ENCODE results near the gene ELMO3.

The ELMO3 gene

GRCh38 chr16:67227567-67227921, 28.6 kb downstream of the ELMO3 start:
- no peak for ATAC-seq
- TF ChIP-seq ZNF565 (CRISPR knock-in tag; conservative IDR thresholded peaks at IDR 0.05; ENCODE audit: low read depth) (no peak), RARB (CRISPR knock-in tag; IDR thresholded peaks at IDR 0.05) (no peak), TCF4 (CRISPR knock-in tag; IDR thresholded peaks at IDR 0.05; ENCODE audit: borderline replicate concordance) (no peak), ZFP30 (CRISPR knock-in tag; IDR thresholded peaks at IDR 0.05) (no peak), ZFP3 (CRISPR knock-in tag; IDR thresholded peaks at IDR 0.05) (no peak), CSRNP3 (CRISPR knock-in tag; IDR thresholded peaks at IDR 0.05) (no peak), ISL1 (CRISPR knock-in tag; IDR thresholded peaks at IDR 0.05) (no peak), TSHZ2 (CRISPR knock-in tag; IDR thresholded peaks at IDR 0.05) (no peak), CREB5 (CRISPR knock-in tag; IDR thresholded peaks at IDR 0.05; ENCODE audit: low read depth) (no peak), SNAI2 (CRISPR knock-in tag; IDR thresholded peaks at IDR 0.05) (no peak), CSDC2 (CRISPR knock-in tag; IDR thresholded peaks at IDR 0.05) (no peak), PPARA (CRISPR knock-in tag; IDR thresholded peaks at IDR 0.05; ENCODE audit: borderline replicate concordance) (no peak), ZNF70 (CRISPR knock-in tag; IDR thresholded peaks at IDR 0.05) (no peak), ZNF8 (CRISPR knock-in tag; IDR thresholded peaks at IDR 0.05) (no peak), ARNTL (CRISPR knock-in tag; IDR thresholded peaks at IDR 0.05; ENCODE audit: borderline replicate concordance, low read depth) (no peak)
- TF ChIP-seq, protein P1, sequence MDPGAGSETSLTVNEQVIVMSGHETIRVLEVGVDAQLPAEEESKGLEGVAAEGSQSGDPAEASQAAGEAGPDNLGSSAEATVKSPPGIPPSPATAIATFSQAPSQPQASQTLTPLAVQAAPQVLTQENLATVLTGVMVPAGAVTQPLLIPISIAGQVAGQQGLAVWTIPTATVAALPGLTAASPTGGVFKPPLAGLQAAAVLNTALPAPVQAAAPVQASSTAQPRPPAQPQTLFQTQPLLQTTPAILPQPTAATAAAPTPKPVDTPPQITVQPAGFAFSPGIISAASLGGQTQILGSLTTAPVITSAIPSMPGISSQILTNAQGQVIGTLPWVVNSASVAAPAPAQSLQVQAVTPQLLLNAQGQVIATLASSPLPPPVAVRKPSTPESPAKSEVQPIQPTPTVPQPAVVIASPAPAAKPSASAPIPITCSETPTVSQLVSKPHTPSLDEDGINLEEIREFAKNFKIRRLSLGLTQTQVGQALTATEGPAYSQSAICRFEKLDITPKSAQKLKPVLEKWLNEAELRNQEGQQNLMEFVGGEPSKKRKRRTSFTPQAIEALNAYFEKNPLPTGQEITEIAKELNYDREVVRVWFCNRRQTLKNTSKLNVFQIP (CRISPR knock-in tag; IDR thresholded peaks at IDR 0.05; ENCODE audit: borderline replicate concordance, low read depth): no peak
- TF ChIP-seq, protein P2, sequence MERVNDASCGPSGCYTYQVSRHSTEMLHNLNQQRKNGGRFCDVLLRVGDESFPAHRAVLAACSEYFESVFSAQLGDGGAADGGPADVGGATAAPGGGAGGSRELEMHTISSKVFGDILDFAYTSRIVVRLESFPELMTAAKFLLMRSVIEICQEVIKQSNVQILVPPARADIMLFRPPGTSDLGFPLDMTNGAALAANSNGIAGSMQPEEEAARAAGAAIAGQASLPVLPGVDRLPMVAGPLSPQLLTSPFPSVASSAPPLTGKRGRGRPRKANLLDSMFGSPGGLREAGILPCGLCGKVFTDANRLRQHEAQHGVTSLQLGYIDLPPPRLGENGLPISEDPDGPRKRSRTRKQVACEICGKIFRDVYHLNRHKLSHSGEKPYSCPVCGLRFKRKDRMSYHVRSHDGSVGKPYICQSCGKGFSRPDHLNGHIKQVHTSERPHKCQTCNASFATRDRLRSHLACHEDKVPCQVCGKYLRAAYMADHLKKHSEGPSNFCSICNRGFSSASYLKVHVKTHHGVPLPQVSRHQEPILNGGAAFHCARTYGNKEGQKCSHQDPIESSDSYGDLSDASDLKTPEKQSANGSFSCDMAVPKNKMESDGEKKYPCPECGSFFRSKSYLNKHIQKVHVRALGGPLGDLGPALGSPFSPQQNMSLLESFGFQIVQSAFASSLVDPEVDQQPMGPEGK (CRISPR knock-in tag; IDR thresholded peaks at IDR 0.05; ENCODE audit: borderline replicate concordance): no peak

DNA sequence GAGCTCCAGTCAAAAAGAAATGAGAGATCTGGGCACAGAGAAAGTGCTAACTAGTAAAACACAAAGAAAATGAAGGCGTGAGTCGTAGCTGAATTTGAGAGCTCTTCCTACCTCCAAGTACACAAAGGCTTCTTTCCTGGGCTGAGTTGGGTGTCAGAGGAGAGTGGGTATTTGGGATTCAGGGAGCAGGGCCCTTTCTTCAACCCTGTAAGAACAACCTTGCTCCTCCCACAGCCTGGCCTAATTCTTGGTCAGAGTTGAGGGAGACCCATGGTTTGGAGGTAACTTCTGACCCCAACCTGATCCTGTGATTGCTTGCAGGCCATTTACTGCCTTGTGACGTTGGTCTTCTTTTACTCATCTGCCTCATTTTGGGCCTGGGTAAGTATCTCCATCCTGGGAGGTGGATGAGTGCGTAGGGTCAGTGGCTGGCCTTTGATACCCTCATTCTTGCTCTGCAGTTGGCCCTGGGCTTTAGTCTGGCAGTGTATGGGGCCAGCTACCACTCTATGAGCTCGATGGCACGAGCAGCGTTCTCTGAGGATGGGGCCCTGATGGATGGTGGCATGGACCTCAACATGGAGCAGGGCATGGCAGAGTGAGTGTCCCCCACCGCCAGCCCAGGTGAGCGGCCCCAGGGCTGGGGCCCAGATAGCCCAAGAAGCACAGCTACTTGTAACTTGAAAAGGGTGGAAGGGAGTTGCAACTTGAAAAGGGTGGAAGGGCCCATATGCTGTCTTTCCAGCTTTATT, 29.3 kb downstream of the ELMO3 start:
- TF ChIP-seq ZFP3 (CRISPR knock-in tag; IDR thresholded peaks at IDR 0.05) (no peak), ISL1 (CRISPR knock-in tag; IDR thresholded peaks at IDR 0.05) (no peak), TOX (CRISPR knock-in tag; IDR thresholded peaks at IDR 0.05; ENCODE audit: borderline replicate concordance) (no peak), ZFP30 (CRISPR knock-in tag; IDR thresholded peaks at IDR 0.05) (no peak), ARNTL (CRISPR knock-in tag; IDR thresholded peaks at IDR 0.05; ENCODE audit: borderline replicate concordance, low read depth) (no peak), ESRRG (CRISPR knock-in tag; IDR thresholded peaks at IDR 0.05) (no peak), ZNF70 (CRISPR knock-in tag; IDR thresholded peaks at IDR 0.05) (no peak), BACH2 (CRISPR knock-in tag; IDR thresholded peaks at IDR 0.05; ENCODE audit: borderline replicate concordance) (no peak), CREB5 (CRISPR knock-in tag; IDR thresholded peaks at IDR 0.05; ENCODE audit: low read depth) (no peak), PPARA (CRISPR knock-in tag; IDR thresholded peaks at IDR 0.05; ENCODE audit: borderline replicate concordance) (no peak), GLIS3 (CRISPR knock-in tag; IDR thresholded peaks at IDR 0.05) (no peak)
- TF ChIP-seq, protein P1 (CRISPR knock-in tag; IDR thresholded peaks at IDR 0.05; ENCODE audit: borderline replicate concordance, low read depth): no peak

More for the DNA sequence above, 29.3 kb downstream of the ELMO3 start:
- no peak for ATAC-seq

Measured in SK-N-SH treated with all-trans-retinoic acid at 6 μM for 48 hours (cell line).